HG03571 (cell line): ENCODE results near the gene GTF2H1.
"Not testable (repeated sequence)": the region's sequence is repeated elsewhere in the genome, so short reads cannot be mapped to it uniquely, and the experiment has no call there.

Experiments used
- ATAC-seq: cut with Tn5 transposase; IDR thresholded peaks from one replicate; pipeline ENCODE4 v1.9.1; 2021; ENCODE audit not compliant: unreplicated experiment

Gene GTF2H1

GRCh38 chr11:18372201-18372600, 49.8 kb downstream of the GTF2H1 start:
- no peak for ATAC-seq

- ATAC-seq: no peak
Observed at GRCh38 chr11:18374956-18375355, 52.6 kb downstream of the GTF2H1 start.

GRCh38 chr11:18375941-18376340, 53.6 kb downstream of the GTF2H1 start:
- ATAC-seq: no peak

GRCh38 chr11:18379201-18379600, 56.8 kb downstream of the GTF2H1 start:
- ATAC-seq: no peak

GRCh38 chr11:18383388-18384156, 61.2 kb downstream of the GTF2H1 start:
- peak; percentile 77 for ATAC-seq

GRCh38 chr11:18384157-18384641, 61.8 kb downstream of the GTF2H1 start:
- ATAC-seq: peak; percentile 64

GRCh38 chr11:18390088-18390487, 67.7 kb downstream of the GTF2H1 start:
- ATAC-seq: no peak

- ATAC-seq: no peak
Observed at GRCh38 chr11:18392434-18393321, 70.3 kb downstream of the GTF2H1 start.

GRCh38 chr11:18393581-18394274, 71.4 kb downstream of the GTF2H1 start:
- no peak for ATAC-seq

GRCh38 chr11:18394275-18394927, 72.0 kb downstream of the GTF2H1 start, which contains the start of gene LDHA:
Gene LDHA (plus strand): TSS chr11:18394563. CDS start chr11:18396843, 2,280 bp downstream.
- ATAC-seq: peak; percentile 68

GRCh38 chr11:18394928-18395734, 72.8 kb downstream of the GTF2H1 start:
- ATAC-seq: no peak

- peak; percentile 70 for ATAC-seq
Observed at GRCh38 chr11:18395735-18396504, 73.6 kb downstream of the GTF2H1 start.

- no peak for ATAC-seq
Observed at GRCh38 chr11:18397921-18398320, 75.6 kb downstream of the GTF2H1 start.

GRCh38 chr11:18401077-18401476, 78.7 kb downstream of the GTF2H1 start:
- not testable (repeated sequence) for ATAC-seq

- ATAC-seq: no peak
Observed at GRCh38 chr11:18404062-18404461, 81.7 kb downstream of the GTF2H1 start.

GRCh38 chr11:18407400-18407799, 85.0 kb downstream of the GTF2H1 start:
- not testable (repeated sequence) for ATAC-seq

GRCh38 chr11:18408558-18409291, 86.4 kb downstream of the GTF2H1 start:
- no peak for ATAC-seq

- no peak for ATAC-seq
Observed at GRCh38 chr11:18416459-18416858, 94.1 kb downstream of the GTF2H1 start.
